ENCODE results near the gene STARD5. TPM values are rescaled to one million over a fixed set of nuclear protein-coding genes. Genes with fewer than 3 reads are reported as not detected.

Gene STARD5
- total RNA-seq, 1 donor from 2014 or later: 2.4 TPM

- TF ChIP-seq CTCF (conservative IDR thresholded peaks at IDR 0.05): no peak
- H3K9me3 Mint-ChIP-seq: peaks cover 11% of the 10 kb centered on the region
- no peaks in the 10 kb centered on the region for H3K27me3 Mint-ChIP-seq (ENCODE audit: low read depth)
- H3K4me3 Mint-ChIP-seq: no peak overlapping the region
- H3K36me3 Mint-ChIP-seq (ENCODE audit: low read depth): peaks cover 9% of the 10 kb centered on the region
- DNase-seq (ENCODE audit: low read depth, low spot score): no peak
- peaks cover 25% of the 10 kb centered on the region for H3K4me1 Mint-ChIP-seq
- H3K27ac Mint-ChIP-seq (ENCODE audit: unreplicated experiment): peak overlapping the region; percentile 75
These were observed 50.7 kb downstream of the STARD5 start for GRCh38 chr15:81273200-81273599.

- H3K4me3 Mint-ChIP-seq: no peak overlapping the region
- H3K36me3 Mint-ChIP-seq (ENCODE audit: low read depth): peaks cover 2% of the 10 kb centered on the region
These were observed 51.9 kb downstream of the STARD5 start for GRCh38 chr15:81271761-81272644.

GRCh38 chr15:81270781-81271491 lies 53.0 kb downstream of the STARD5 start:
- H3K27me3 Mint-ChIP-seq (ENCODE audit: low read depth): no peaks in the 10 kb centered on the region
- DNase-seq (ENCODE audit: low read depth, low spot score): no peak
- peaks cover 2% of the 10 kb centered on the region for H3K9me3 Mint-ChIP-seq
- no peaks in the 10 kb centered on the region for H3K36me3 Mint-ChIP-seq (ENCODE audit: low read depth)
- TF ChIP-seq CTCF (conservative IDR thresholded peaks at IDR 0.05): no peak
- no peak overlapping the region for H3K4me3 Mint-ChIP-seq
- no peak overlapping the region for H3K27ac Mint-ChIP-seq (ENCODE audit: unreplicated experiment)
- H3K4me1 Mint-ChIP-seq: peaks cover 30% of the 10 kb centered on the region

More at GRCh38 chr15:81271761-81272644, 51.9 kb downstream of the STARD5 start:
- DNase-seq (ENCODE audit: low read depth, low spot score): no peak
- Mint-ChIP-seq H3K4me1 (peaks cover 25% of the 10 kb centered on the region), H3K9me3 (peaks cover 5% of the 10 kb centered on the region), H3K27me3 (ENCODE audit: low read depth) (no peaks in the 10 kb centered on the region), H3K27ac (ENCODE audit: unreplicated experiment) (no peak overlapping the region)
- TF ChIP-seq CTCF (conservative IDR thresholded peaks at IDR 0.05): no peak

GRCh38 chr15:81270188-81270587 lies 53.8 kb downstream of the STARD5 start:
- Mint-ChIP-seq H3K27ac (ENCODE audit: unreplicated experiment) (no peak overlapping the region), H3K4me3 (no peak overlapping the region), H3K4me1 (peaks cover 30% of the 10 kb centered on the region), H3K27me3 (ENCODE audit: low read depth) (no peaks in the 10 kb centered on the region), H3K36me3 (ENCODE audit: low read depth) (no peaks in the 10 kb centered on the region), H3K9me3 (peaks cover 2% of the 10 kb centered on the region)
- no peak for DNase-seq (ENCODE audit: low read depth, low spot score)
- TF ChIP-seq CTCF (conservative IDR thresholded peaks at IDR 0.05): no peak

GRCh38 chr15:81268881-81269601 lies 54.9 kb downstream of the STARD5 start:
- H3K36me3 Mint-ChIP-seq (ENCODE audit: low read depth): no peaks in the 10 kb centered on the region
- H3K27ac Mint-ChIP-seq (ENCODE audit: unreplicated experiment): no peak overlapping the region
- no peak for TF ChIP-seq CTCF (conservative IDR thresholded peaks at IDR 0.05)
- peaks cover 22% of the 10 kb centered on the region for H3K4me1 Mint-ChIP-seq
- DNase-seq (ENCODE audit: low read depth, low spot score): no peak
- H3K4me3 Mint-ChIP-seq: no peak overlapping the region
- no peaks in the 10 kb centered on the region for H3K9me3 Mint-ChIP-seq
- no peaks in the 10 kb centered on the region for H3K27me3 Mint-ChIP-seq (ENCODE audit: low read depth)
